OCI-LY7 (cell line): ENCODE data around the gene MRPL23. TPM values are rescaled to one million over a fixed set of nuclear protein-coding genes. Genes with fewer than 3 reads are reported as not detected.

Experiments
- BruUV-seq: library from RNA; stranded (reverse); fragments of 400-500 nt; replicated peaks from 2 replicates; lab custom pipeline; 2021; lab: Mats Ljungman, UMichigan
- CTCF ChIA-PET: fragments of 300-600 bp; sonication (Branson Sonifier 250); formaldehyde crosslinking; loops from one replicate; lab custom pipeline; 2022; ENCODE audit warnings: antibody characterized with exemption; ENCODE audit not compliant: unreplicated experiment; lab: Charles Lee
- POLR2A ChIA-PET: fragments of 300-600 bp; sonication (Branson Sonifier 250); formaldehyde crosslinking; loops from one replicate; lab custom pipeline; 2022; ENCODE audit warnings: antibody characterized with exemption; lab: Charles Lee
- DNase-seq: peaks from one replicate; pipeline ENCODE4 v3.0.0-alpha.2; 2015; ENCODE audit warnings: low spot score
- H2AFZ ChIP-seq: fragments of 200-600 bp; sonication (generic), shearing (Covaris generic); 2 replicates; pipeline ENCODE4 v1.6.1; 2014; ENCODE audit warnings: mild to moderate bottlenecking, antibody characterized with exemption, low read length, moderate library complexity
- H3K27ac ChIP-seq: fragments of 200-600 bp; sonication (generic); 2 replicates; pipeline ENCODE4 v1.5.1; 2014; ENCODE audit warnings: mixed run types, low read depth, mild to moderate bottlenecking, moderate library complexity, low read length, inconsistent platforms; ENCODE audit not compliant: poor library complexity, severe bottlenecking
- H3K36me3 ChIP-seq: fragments of 200-600 bp; sonication (generic); 2 replicates; pipeline ENCODE4 v1.6.1; 2014; ENCODE audit warnings: mild to moderate bottlenecking, antibody characterized with exemption, low read length, moderate library complexity, mixed read lengths; ENCODE audit not compliant: insufficient read depth
- H3K4me1 ChIP-seq: fragments of 200-600 bp; sonication (generic); 2 replicates; pipeline ENCODE4 v1.5.1; 2014; ENCODE audit warnings: mild to moderate bottlenecking, low read length; ENCODE audit not compliant: insufficient read depth, poor library complexity, severe bottlenecking
- H3K4me2 ChIP-seq: fragments of 200-600 bp; sonication (generic); 2 replicates; pipeline ENCODE4 v1.6.1; 2014; ENCODE audit warnings: mild to moderate bottlenecking, low read length
- H3K4me3 ChIP-seq: fragments of 200-600 bp; sonication (generic); 2 replicates; pipeline ENCODE4 v1.5.1; 2014; ENCODE audit warnings: mild to moderate bottlenecking, low read depth, low read length; ENCODE audit not compliant: poor library complexity, severe bottlenecking
- H3K79me2 ChIP-seq: fragments of 200-600 bp; sonication (generic); 2 replicates; pipeline ENCODE4 v1.6.1; 2016; ENCODE audit warnings: low read depth, mild to moderate bottlenecking, low read length, moderate library complexity, mixed read lengths; ENCODE audit not compliant: insufficient read depth
- H3K9me2 ChIP-seq: fragments of 200-600 bp; sonication (generic); 2 replicates; pipeline ENCODE4 v1.6.1; 2016; ENCODE audit warnings: mild to moderate bottlenecking, low read length, mixed read lengths; ENCODE audit not compliant: insufficient read depth
- H3K9me3 ChIP-seq: fragments of 200-600 bp; sonication (generic); 2 replicates; pipeline ENCODE4 v1.6.1; 2014; ENCODE audit warnings: mild to moderate bottlenecking, mixed run types, low read length, mixed read lengths
- H4K20me1 ChIP-seq: fragments of 200-600 bp; sonication (generic); 2 replicates; pipeline ENCODE4 v1.6.1; 2014; ENCODE audit warnings: mild to moderate bottlenecking, antibody characterized with exemption, low read length, moderate library complexity, mixed read lengths; ENCODE audit not compliant: insufficient read depth
- EZH2phosphoT487 ChIP-seq: fragments of 200-600 bp; sonication (generic); IDR thresholded peaks from 2 replicates; pipeline ENCODE4 v1.6.1; 2018; ENCODE audit warnings: low read depth, borderline replicate concordance, mild to moderate bottlenecking, mixed run types, antibody characterized with exemption, low read length, moderate library complexity, mixed read lengths
- intact Hi-C: fragments of 100-400 bp; cut with micrococcal nuclease; formaldehyde crosslinking; loops from one replicate; pipeline ENCODE4 v1.10.0; 2022; ENCODE audit not compliant: unreplicated experiment
- total RNA-seq, 2 experiments: library from RNA; depleted of rRNA in 1 of 2; stranded (reverse); fragments of >200 nt in 1 of 2; shearing (Covaris generic) in 1 of 2; gene quantifications; 2 replicates each; pipeline ENCODE4 v1.2.3, GENCODE V29; 2014 to 2022
- TF ChIP-seq, protein P1 (sequence below): fragments of 200-600 bp; sonication (generic); conservative IDR thresholded peaks from 2 replicates; pipeline ENCODE4 v1.5.1; 2014; ENCODE audit warnings: mild to moderate bottlenecking, antibody characterized with exemption, low read length, moderate library complexity, mixed read lengths

The MRPL23 gene
- total RNA-seq, 2 experiments from 2014 or later = 131 to 149 TPM

DNA sequence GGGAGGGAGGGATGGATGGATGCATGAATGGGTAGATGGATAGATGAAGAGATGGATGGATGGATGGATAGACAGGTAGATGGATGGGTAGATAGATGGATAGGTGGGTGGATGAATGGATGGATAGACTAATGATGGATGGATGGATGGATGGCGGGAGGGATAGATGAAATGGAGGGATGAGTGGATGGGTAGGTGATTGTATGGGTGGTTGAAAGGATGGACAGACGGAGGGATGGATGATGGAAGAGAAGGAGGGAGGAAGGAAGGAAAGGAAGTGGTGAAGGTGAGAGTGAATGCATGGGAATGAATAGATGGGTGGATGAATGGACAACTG, 31.4 kb upstream of the MRPL23 start:
- H3K79me2 ChIP-seq = no peaks in the 10 kb centered on the region
- BruUV-seq = no TSS peak
- H3K4me3 ChIP-seq = no peak overlapping the region
- ChIA-PET POLR2A (no interaction called here), CTCF (no interaction called here)
- intact Hi-C loops = loop anchor here (1.0 to 5.0 kb wide), 2 partner anchors 22 to 33 kb away; no protein-coding TSS in a partner anchor
- DNase-seq = no peak
- no peaks in the 10 kb centered on the region for H3K9me3 ChIP-seq
- no peaks in the 10 kb centered on the region for H4K20me1 ChIP-seq
- no peak overlapping the region for H2AFZ ChIP-seq
- H3K9me2 ChIP-seq = no peaks in the 10 kb centered on the region
- TF ChIP-seq EZH2phosphoT487 = no peak
- TF ChIP-seq, protein P1, sequence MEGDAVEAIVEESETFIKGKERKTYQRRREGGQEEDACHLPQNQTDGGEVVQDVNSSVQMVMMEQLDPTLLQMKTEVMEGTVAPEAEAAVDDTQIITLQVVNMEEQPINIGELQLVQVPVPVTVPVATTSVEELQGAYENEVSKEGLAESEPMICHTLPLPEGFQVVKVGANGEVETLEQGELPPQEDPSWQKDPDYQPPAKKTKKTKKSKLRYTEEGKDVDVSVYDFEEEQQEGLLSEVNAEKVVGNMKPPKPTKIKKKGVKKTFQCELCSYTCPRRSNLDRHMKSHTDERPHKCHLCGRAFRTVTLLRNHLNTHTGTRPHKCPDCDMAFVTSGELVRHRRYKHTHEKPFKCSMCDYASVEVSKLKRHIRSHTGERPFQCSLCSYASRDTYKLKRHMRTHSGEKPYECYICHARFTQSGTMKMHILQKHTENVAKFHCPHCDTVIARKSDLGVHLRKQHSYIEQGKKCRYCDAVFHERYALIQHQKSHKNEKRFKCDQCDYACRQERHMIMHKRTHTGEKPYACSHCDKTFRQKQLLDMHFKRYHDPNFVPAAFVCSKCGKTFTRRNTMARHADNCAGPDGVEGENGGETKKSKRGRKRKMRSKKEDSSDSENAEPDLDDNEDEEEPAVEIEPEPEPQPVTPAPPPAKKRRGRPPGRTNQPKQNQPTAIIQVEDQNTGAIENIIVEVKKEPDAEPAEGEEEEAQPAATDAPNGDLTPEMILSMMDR = no peak
- H3K27ac ChIP-seq = no peak overlapping the region
- no peak overlapping the region for H3K4me2 ChIP-seq
- no peaks in the 10 kb centered on the region for H3K36me3 ChIP-seq
- no peaks in the 10 kb centered on the region for H3K4me1 ChIP-seq

DNA sequence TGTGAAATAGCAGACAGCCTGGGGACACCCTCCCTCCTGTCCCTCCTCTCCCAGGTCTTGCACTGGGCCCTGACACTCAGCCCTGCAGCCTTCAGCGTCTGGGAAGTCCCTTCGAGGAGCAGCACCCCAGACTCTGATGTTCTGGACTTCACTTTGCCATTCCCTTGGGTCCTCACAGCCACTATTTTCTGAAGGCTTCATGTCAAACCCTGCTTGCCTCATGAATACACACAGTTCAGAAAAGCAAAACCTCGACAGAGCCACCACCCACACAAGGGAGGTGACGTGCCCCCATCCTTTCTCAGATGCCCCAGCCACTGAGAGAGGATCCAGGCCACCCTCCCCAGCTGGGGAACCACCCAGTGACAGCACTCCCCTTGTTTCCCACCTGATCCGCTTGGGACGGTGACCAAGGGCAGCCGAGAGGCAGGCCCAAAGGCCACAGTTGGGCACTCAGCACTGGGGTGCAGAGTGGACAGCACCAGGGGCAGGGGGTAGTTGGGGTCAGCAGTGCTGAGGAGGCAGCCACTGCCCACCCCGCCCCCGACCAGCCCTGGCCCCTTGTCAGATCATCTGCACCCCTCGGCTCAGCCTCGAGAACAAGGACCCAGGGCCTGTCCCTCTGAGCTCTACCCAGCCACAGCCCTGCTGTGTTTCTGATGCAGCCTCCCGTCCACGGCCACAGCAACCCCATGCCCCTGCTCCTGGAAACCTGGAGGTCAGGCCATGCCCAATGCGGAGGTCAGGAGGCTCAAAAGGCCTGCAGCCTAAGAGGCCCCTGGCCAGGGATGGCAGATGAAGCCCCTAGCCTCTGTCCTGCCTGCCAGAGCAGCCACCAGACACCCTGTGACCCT, 30.8 kb upstream of the MRPL23 start:
- no peak overlapping the region for H3K4me3 ChIP-seq
- no peaks in the 10 kb centered on the region for H3K9me3 ChIP-seq
- H2AFZ ChIP-seq = no peak overlapping the region
- no TSS peak for BruUV-seq
- no peak overlapping the region for H3K27ac ChIP-seq
- no peaks in the 10 kb centered on the region for H3K4me1 ChIP-seq
- no peak for DNase-seq
- no peaks in the 10 kb centered on the region for H3K9me2 ChIP-seq
- H3K79me2 ChIP-seq = no peaks in the 10 kb centered on the region
- TF ChIP-seq, protein P1 = no peak
- no peak for TF ChIP-seq EZH2phosphoT487
- no peak overlapping the region for H3K4me2 ChIP-seq
- intact Hi-C loops = loop anchor here (1.0 to 5.0 kb wide), 2 partner anchors 23 to 34 kb away; no protein-coding TSS in a partner anchor
- H3K36me3 ChIP-seq = no peaks in the 10 kb centered on the region
- ChIA-PET CTCF (no interaction called here), POLR2A (interaction anchor here (0.6 kb wide), 1 partner anchor 9 kb away, joined by 3 read pairs; no protein-coding TSS in a partner anchor)
- H4K20me1 ChIP-seq = no peaks in the 10 kb centered on the region

DNA sequence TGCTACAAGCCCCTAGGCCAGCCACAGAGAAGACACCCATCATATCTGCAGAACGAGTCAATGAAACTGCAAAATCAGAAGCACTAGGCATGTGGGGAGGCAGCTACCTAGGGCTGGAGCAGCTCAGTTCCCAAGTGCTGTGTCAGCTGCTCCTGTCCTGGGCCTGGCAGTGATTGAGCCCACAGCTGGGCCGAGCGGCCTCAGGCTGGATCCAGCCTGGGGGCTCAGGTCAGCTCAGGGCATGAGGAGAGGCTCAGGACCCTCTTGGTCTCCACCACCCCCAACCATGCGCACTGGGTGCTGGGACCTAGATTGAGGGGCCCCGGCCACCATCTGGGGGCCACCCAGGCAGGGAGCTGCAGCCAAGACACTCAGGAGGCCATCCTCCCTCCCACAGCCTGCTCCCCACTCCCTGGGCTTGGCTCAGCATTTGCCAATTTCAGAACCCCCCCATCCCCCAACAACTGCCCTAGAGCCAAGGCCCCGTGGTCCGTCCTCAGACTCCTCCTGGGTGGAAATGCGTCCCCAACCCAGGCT, 30.1 kb upstream of the MRPL23 start:
- no peak for DNase-seq

More for the DNA sequence above, 30.1 kb upstream of the MRPL23 start:
- no peak overlapping the region for H2AFZ ChIP-seq
- no peaks in the 10 kb centered on the region for H3K4me1 ChIP-seq
- no peak overlapping the region for H3K4me2 ChIP-seq
- no peaks in the 10 kb centered on the region for H4K20me1 ChIP-seq
- no peaks in the 10 kb centered on the region for H3K9me3 ChIP-seq
- intact Hi-C loops = loop anchor here (1.0 to 5.0 kb wide), 2 partner anchors 24 to 35 kb away; no protein-coding TSS in a partner anchor
- POLR2A ChIA-PET = interaction anchor here (0.6 kb wide), 1 partner anchor 10 kb away, joined by 3 read pairs; no protein-coding TSS in a partner anchor
- CTCF ChIA-PET = no interaction called here
- H3K4me3 ChIP-seq = no peak overlapping the region
- no peaks in the 10 kb centered on the region for H3K79me2 ChIP-seq
- no peak overlapping the region for H3K27ac ChIP-seq
- H3K9me2 ChIP-seq = no peaks in the 10 kb centered on the region
- no peak for TF ChIP-seq EZH2phosphoT487
- no TSS peak for BruUV-seq
- H3K36me3 ChIP-seq = no peaks in the 10 kb centered on the region
